Adipose tissue (tissue), 3 donors: ENCODE measurements around the gene COL27A1. TPM values are rescaled to one million over a fixed set of nuclear protein-coding genes. Genes with fewer than 3 reads are reported as not detected.

Source experiments
- H3K27ac ChIP-seq: one replicate; pipeline ENCODE4 v1.5.1; 2013; ENCODE audit warnings: low read depth, low read length
- WGBS, 3 donors: extraction: QIAGEN DNeasy Blood & Tissue Kit; methylation state at CpG; one replicate each; pipeline ENCODE4 v1.1.7; 2013; 5-methylcytosine and 5-hydroxymethylcytosine counted together
- polyA plus RNA-seq, 3 donors: library from polyadenylated mRNA; stranded (reverse); fragments of 200-250 nt; gene quantifications; one replicate each; pipeline ENCODE4 v1.2.3, GENCODE V29; 2013
- donor health status: healthy with polysubstance abuse.
- donor health status: Bipolar disorder and iron deficiency.
- donor health status: healthy.

COL27A1 gene
- polyA plus RNA-seq, 3 donors: 9.3 to 20.6 (median 14.2) TPM

DNA sequence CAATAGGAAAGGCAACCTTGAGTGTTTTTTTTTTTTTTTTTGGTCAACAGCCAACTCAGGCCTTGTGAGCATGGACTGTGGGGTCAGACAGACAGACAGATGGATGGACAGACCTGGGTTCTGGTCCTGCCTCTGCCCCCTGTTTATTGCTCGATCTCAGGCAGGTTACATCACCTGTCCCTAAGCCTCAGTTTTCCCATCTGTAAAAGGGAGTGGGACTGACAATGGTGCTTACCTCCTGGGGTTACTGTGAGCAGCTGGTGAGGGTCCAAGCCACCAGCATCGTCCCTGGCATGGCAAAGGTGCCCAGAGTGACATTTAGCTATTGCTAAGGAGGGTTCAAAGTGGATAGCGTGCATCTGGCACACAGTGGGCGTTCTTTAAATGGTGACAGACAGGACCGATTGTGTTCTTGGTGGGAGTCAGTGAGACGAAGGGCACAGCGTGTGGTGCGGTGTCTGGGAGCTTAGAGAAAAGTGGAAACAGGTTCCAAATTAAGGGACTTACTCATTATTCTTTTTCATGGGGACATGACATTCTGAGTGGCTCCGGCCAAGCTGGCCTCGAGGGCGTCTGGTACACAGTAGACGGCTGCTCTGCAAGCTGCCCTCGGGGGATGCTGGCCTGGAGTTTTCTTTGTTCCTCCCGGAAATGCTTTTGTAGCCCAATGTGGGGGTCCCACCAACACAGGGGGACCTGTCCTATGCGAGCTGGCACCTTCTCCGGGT is 72.1 kb downstream of the COL27A1 start:
- WGBS, 3 donors: 88 to 91% (median 89%) methylated on average over 16 of the region's 16 CpGs
- H3K27ac ChIP-seq: no peak overlapping the region

DNA sequence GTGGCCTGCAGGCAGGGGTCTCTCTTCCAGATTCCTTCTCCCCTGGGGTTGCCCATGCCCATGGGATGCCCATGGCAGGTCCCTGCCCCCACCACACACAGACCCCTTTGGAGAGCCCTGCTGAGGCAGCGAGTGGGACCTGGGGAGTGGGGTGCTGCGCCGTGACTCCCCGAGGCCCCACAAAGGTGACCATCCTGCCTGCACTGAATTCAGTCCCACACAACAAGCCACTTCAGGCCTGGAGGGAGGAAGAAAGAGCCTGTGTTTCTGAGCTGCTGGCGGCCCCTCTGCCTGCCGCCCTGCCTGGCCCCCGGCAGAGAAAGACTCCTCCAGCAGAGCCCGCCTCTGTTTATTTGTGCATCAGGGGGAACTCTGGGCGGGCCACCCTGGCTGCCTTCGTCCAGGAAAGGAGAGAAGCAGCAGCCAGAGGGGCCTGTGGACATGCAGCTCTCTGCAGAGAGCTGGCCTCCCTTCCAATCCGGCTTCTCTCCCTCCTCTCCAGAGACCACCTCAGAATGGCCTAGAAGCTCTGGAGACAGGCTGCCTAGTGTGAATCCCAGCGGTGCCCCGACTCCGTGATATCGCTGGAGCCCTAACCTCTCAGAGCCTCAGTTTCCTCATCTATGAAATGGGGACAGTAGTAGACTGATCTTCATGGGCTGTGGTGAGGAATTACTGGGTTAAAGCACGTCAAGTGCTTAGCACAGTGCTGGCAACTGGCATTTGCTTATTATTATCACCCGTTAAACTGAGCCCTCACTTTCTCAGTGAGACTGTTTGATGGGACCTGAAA is 72.9 kb downstream of the COL27A1 start:
- H3K27ac ChIP-seq: no peak overlapping the region
- WGBS, 3 donors: 81 to 94% (median 91%) methylated on average over 17 of the region's 17 CpGs

DNA sequence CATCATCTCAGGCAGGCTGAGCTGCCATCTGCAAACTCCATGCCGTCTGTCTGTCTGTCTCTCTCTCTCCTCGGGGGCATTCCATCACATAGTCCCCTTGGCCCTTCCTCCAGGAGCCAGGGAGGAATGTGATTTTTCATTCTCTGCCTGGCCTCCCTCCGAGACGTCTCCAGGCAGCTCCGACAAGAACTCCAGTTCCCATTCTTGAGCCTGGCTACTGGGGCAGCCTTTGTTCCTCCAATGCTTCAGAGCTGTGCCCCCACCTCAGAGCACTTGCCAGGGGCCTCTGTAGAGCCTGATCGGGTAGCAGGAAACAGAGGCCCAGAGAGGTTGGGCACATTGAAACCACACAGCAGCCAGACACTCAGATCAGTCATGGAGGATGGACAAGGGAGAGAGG is 74.0 kb downstream of the COL27A1 start:
- WGBS, 3 donors: 81 to 91% (median 83%) methylated on average over 6 of the region's 6 CpGs
- H3K27ac ChIP-seq: no peak overlapping the region

DNA sequence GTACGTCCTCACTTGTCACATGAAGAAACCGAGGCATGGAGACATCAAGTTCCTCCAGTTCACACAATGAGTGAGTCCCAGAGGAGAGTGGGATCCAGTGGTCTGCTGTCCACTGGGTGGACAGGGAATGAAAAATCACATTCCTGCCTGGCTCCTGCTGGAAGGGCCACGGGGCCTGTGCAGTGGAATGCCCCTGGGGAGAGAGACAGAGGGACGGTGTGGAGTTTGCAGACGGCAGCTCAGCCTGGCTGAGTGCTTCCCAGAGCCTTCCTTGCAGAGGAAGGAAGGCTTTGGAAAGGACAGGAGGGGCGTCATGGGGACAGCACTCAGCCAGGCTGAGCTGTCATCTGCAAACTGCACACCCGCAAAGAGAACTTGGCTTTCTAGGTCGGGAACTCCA is 74.7 kb downstream of the COL27A1 start:
- H3K27ac ChIP-seq: no peak overlapping the region
- 80 to 87% (median 80%) methylated on average over 8 of the region's 8 CpGs for WGBS, 3 donors

DNA sequence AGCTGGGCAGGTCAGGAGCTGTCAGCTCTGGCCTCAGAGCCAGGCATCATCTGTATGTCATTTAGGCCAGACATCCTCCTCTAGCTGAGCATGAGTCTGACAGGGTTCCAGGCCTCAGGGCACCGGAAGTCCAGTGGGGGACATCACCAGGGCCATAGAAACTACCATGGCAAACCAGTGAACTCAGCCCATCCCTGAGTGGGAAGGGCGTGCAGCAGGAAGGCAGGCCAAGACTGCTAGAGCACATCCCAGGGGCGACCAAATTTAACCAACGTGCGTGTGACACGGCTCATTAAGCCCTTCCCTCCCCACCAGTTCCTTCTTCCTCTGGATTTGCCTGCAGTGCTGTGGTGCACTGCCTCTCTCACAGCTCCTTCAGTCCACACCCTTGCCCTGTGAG is 75.9 kb downstream of the COL27A1 start:
- WGBS, 3 donors: 76 to 93% (median 88%) methylated on average over 6 of the region's 6 CpGs
- no peak overlapping the region for H3K27ac ChIP-seq

DNA sequence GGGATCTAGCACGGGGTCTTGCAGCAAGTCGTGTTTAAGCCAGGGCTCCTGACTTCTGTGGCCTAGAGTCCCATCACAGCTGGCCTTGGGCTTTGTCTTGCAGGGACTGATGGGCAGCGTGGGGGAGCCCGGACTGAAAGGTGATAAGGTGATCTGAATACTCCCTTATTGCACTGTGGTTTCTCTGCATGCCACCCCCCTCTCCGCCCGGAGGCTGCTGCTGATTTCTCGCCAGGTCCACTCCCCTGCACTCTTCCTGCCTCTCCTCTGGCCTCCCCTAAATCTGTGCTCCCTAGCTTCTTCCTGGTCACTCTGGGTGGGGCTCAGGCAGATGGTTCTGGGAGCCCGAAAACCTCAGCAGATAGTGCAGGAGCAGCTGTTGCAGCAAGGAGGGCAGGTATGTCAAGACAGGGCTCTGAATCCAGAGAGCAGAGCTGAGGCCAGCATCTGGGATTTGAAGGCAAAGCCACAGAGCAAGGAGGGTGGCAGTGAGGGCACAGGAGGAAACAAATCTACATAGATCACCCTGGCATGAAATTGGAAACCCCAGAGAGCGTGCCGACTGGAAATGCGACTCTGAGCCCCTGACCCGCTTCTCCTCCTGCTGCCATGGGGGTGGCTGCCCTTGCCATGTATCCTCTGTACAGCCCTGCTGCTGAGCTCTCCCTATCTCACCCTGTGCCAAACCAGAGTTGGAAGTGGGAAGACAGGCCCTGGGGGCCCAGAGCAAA is 76.5 kb downstream of the COL27A1 start:
- no peak overlapping the region for H3K27ac ChIP-seq
- 80 to 83% (median 81%) methylated on average over 12 of the region's 12 CpGs for WGBS, 3 donors

DNA sequence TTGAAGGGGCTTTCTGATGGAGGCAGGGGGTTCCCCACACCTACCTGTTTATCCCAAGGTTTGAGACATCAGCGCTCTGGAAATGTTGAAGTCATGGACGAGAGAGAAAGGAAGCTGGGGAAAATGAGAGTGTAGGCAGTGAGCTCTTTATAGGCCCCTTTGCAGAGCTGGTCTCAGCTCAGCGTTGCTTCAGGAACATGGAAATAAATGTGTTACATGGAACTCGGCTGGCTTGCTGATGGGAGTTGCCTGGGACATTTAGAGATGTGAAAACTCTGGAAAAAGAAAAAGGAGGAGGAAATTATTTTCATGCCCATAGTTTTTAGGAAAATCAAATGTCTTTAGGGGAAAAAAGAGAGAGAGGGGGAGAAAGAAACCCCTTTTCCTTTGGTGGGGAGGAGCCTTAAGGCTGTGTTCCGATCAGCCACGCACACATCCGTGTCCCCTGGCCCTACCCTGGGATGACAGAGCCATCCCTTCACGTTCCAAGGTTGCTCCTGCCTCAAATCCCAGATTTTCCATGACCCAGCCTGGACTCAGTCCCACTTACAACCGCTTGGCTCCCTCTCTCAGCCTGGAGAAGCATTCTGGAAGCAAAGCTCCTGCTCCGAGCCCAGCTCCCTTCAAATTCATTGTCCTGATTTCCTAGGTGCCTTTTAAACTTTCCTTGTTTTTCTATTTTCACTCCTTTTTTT is 78.3 kb downstream of the COL27A1 start:
- no peak overlapping the region for H3K27ac ChIP-seq
- 64 to 76% (median 65%) methylated on average over 10 of the region's 10 CpGs for WGBS, 3 donors

DNA sequence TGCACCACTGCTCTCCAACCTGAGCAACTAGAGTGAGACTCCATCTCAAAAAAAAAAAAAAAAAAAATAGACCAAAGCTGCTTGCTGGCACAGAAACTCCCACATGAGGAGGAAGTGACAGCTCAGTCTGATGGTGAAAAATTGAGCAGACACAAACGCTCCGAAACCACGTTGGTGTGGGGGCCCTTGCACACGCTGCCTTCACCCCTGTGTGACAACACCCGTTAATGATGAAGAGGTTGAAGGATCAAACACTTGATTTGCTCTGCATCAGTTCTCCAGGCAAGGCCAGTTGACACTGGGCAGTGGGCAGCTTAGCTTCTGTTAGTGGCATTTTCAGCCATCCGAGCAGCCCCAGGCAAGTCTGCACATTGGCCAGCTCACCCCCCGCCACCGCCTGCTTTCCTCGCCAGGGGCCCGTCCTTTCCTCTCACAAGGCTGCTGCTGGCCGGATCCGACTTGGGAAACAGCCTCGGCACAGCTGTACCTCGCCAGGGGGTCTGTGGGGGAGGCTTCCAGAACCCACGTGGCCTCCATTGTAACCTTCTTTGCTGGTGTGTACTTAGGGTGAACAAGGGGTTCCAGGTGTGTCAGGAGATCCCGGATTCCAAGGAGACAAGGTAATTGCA is 79.8 kb downstream of the COL27A1 start:
- H3K27ac ChIP-seq: no peak overlapping the region
- 72 to 87% (median 72%) methylated on average over 16 of the region's 16 CpGs for WGBS, 3 donors

DNA sequence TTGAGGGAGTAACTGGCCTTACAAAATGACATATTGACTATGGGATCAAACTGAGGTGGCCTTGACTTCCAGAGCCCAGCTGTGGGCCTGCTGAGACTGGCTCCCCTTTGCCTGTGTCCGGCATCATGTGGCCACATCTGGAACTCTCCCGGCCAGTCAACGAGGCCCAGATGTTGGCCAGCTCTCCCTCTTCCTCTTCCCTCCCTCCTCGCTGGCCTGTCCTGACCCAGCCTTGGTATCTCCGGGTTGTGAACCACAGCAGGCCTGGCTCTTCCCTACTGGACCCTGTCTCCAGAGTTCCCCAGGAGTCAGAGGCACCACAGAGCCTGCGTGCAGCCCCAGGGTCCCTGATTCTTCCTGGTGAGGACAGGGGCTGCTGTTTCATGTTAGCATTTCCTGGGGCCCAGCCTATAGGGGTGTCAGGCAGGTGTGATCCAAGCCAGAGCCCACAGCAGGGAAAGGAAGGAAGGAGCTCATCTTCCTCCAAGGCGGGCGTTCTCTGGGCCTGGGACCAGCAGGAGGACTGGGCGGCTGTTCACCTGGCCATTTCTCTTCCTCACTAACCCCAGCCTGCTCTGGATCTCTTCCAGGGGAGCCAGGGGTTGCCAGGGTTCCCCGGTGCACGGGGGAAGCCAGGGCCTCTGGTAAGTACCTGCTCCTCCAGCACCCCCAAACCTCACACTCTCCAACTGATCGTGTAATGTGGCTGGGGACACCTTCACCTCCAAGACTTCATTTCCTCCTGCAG is 81.2 kb downstream of the COL27A1 start:
- no peak overlapping the region for H3K27ac ChIP-seq
- WGBS, 3 donors: 67 to 75% (median 73%) methylated on average over 12 of the region's 12 CpGs

DNA sequence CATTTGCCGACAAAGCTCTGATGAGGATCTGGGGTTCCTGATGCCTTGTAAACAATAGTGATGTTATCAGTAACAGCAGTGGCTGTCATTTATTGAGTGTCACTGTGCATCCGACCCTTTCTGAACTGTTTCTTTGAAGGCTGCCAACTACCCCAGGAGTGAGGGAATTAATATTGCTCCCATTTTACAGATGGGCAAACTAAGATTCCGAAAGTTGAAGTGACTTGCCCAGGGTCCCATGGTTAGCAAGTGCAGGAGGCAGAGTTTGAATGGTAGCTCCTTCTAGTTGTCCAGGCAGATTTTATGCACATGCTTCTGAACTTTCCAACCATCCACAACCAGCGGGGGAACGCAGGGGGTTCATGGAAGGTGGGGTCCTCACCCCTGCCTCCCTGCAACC is 81.9 kb downstream of the COL27A1 start:
- 89 to 96% (median 91%) methylated on average over 5 of the region's 5 CpGs for WGBS, 3 donors
- no peak overlapping the region for H3K27ac ChIP-seq

DNA sequence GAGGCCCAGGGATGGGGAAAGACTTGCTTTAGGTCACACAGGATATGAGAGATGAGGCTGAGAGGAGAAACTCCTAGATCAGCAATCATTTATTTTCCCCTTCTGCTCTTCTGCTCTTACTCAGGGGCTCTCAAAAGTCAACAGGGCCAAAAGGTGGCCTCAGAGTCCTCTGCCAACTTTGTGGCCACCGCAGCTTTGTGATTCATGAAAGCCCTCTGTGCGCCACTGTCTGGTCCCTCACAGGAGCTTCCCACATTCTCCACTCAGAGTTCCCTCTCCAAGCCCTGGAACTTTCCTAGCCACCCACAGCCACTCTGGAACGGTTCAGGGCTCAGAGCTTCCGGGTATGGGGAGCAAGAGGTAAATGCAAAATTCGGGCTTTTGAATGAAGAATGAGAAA is 82.4 kb downstream of the COL27A1 start:
- H3K27ac ChIP-seq: no peak overlapping the region
- WGBS, 3 donors: 81 to 89% (median 82%) methylated on average over 5 of the region's 5 CpGs

DNA sequence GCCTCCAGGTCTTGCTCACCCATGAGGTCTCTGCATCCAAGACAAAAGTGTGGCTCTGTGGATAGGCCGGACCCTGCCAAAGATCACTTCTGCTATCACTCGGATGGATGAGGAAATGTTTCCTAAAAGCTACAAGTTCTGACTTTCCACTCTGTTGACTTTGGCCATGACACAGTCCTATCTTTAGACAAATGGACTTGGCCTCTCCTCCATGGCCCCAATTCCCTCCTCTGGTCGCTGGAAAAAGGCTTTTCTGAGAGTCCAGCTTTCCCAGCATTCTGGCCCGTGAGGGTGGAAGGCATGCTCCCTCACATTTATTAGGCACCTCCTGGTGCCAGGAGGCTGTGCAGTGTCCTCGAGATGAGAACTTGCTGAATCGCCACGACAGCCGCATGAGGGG is 83.1 kb downstream of the COL27A1 start:
- no peak overlapping the region for H3K27ac ChIP-seq

DNA sequence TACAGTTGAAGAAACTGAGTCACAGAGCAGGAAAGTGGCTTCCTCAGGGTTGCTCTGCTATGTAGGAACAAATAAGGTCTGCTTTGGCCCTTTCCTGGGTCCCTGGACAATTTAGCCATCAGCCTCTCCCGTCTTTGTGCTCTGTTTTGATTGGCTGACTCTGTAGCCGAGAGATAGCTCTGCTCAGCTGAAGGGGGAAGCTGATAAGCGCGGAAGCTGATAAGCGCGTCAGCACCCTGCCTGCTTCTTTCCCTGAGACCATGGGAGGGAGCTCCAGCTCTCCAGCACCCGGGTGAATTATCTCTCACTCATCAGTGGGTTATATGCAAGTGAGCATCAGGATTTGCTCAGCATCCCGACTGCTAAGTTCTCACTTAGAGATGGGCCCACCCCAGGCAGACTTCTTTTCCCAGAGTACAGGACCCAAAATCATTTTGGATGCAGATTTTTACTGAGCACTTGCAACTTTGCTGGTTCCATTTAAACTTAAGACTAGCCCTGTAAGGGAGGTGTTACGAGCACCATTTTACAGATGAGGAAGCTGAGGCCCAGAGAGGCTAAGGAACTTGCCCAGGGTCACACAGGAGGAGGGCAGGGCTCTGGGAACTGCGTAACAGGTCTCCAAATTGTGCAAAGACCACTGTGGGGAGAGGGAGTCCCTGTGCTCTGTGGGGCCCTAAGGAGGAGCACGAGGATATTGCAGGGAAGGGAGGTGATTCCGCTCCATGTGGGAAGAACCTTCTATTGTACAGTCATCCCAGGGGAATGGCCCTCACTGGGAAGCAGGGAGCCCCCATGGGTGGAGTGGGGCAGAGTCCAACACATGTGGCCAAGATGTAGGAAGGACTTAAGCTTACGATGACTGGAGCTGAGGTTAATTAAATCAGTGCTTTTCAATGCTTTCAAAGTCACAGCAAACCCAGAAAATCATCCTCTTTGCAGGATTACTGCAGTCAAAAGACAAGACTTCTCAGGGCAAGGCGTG is 83.8 kb downstream of the COL27A1 start:
- H3K27ac ChIP-seq: no peak overlapping the region
- 45 to 51% (median 45%) methylated on average over 14 of the region's 14 CpGs for WGBS, 3 donors

More for the DNA sequence above, 83.1 kb downstream of the COL27A1 start:
- 43 to 58% (median 56%) methylated on average over 8 of the region's 8 CpGs for WGBS, 3 donors

DNA sequence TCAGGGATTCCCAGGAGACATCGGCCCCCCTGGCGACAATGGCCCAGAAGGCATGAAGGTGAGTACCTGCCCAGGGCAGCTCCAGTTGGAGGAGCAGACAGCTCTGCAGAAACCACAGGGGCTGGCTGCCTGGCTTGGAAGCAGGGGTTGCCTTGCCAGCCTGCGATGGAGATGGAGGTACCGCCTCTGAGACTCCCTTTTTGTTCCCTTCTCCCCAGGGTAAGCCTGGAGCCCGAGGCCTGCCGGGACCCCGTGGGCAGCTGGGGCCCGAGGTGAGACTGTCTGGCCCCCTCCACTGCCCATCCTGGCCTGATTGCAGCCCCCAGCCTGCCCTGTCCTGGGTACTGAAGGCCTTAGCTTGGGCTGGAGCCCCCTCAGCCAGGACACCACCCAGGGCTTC is 84.9 kb downstream of the COL27A1 start:
- no peak overlapping the region for H3K27ac ChIP-seq
- 83 to 89% (median 88%) methylated on average over 7 to 8 of the region's 8 CpGs for WGBS, 3 donors

DNA sequence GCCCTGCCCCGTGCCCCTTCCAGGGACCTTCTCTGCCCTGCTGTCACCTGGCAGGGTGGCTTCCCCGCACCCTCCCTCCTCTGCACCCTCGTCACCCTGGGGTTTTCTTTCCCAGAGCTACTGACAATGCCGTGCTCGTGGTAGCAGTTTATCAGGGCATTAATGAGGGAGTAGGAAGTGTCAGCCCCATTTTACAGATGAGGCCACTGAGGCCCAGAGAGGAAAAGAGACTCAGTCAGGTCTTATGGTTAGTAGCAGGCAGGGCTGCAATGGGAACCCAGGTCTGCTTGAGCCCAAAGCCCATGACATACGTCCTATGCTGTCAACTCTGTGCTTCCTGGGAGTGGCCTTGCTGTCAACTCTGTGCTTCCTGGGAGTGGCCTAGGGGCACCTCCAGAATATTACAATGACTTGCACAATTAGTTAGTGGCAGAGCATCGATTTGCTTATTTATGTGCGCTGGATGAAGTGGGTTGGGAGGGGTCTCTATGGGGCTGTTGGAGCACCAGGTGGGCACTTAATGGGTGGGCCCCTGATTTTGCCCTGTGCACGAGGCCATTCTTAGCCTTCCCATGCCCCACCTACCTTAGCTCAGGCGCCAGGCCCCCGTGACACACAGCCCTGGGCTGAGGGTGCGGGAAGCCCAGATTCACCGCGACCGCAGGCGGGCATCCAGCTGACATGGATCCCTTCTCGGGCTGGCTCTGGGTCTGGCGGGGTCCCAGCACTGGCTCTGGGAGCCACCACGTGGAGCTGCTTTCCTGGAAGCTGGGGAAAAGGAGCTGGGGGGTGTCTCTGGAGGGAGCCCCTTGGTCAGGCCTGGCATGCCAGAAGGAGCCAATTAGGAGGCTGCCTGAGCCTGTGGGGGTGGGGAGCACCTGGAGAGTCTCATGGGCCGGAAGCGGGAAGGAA is 85.6 kb downstream of the COL27A1 start:
- 82 to 94% (median 88%) methylated on average over 21 of the region's 21 CpGs for WGBS, 3 donors

More for the DNA sequence above, 85.6 kb downstream of the COL27A1 start:
- H3K27ac ChIP-seq: no peak overlapping the region
